ENCODE results near the gene DZIP3.

The DZIP3 gene

DNA sequence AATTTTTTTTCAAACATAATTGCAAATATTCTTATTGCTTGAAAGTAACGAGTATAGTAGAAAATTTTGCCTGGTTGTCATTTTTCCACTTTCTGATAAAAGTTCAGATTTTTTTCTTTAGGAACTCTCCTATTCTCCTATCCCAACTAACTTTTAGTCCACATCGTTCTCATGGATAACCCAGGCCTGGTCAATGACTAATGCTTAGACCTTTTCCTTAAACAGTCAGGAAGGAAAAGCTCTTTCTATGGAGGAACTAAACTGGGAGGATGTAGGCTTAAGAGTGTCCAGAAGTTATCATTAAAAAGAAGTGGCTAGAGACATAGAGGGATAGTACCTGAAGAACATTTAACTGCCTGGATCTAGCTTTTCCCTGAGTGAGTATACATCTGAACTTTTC, 27.0 kb upstream of the DZIP3 start:
- TF ChIP-seq POLR2A (IDR thresholded peaks at IDR 0.05; ENCODE audit: extremely low read depth, insufficient read length) (no peak), MYC (IDR thresholded peaks at IDR 0.05; ENCODE audit: low read depth, low read length) (no peak)
- TF ChIP-seq, protein P1, sequence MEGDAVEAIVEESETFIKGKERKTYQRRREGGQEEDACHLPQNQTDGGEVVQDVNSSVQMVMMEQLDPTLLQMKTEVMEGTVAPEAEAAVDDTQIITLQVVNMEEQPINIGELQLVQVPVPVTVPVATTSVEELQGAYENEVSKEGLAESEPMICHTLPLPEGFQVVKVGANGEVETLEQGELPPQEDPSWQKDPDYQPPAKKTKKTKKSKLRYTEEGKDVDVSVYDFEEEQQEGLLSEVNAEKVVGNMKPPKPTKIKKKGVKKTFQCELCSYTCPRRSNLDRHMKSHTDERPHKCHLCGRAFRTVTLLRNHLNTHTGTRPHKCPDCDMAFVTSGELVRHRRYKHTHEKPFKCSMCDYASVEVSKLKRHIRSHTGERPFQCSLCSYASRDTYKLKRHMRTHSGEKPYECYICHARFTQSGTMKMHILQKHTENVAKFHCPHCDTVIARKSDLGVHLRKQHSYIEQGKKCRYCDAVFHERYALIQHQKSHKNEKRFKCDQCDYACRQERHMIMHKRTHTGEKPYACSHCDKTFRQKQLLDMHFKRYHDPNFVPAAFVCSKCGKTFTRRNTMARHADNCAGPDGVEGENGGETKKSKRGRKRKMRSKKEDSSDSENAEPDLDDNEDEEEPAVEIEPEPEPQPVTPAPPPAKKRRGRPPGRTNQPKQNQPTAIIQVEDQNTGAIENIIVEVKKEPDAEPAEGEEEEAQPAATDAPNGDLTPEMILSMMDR (IDR thresholded peaks at IDR 0.05; ENCODE audit: low read depth, low read length), result no peak
- TF ChIP-seq, protein P2, sequence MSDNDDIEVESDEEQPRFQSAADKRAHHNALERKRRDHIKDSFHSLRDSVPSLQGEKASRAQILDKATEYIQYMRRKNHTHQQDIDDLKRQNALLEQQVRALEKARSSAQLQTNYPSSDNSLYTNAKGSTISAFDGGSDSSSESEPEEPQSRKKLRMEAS (IDR thresholded peaks at IDR 0.05; ENCODE audit: low read depth, low read length), result no peak
- no peak overlapping the region for H3K4me3 ChIP-seq (ENCODE audit: low read depth, low read length)
- no peak for DNase-seq (ENCODE audit: low read depth)

- TF ChIP-seq POLR2A (IDR thresholded peaks at IDR 0.05; ENCODE audit: extremely low read depth, insufficient read length), result no peak
- TF ChIP-seq, protein P1 (IDR thresholded peaks at IDR 0.05; ENCODE audit: low read depth, low read length), result no peak
- no peak for TF ChIP-seq MYC (IDR thresholded peaks at IDR 0.05; ENCODE audit: low read depth, low read length)
- TF ChIP-seq, protein P2 (IDR thresholded peaks at IDR 0.05; ENCODE audit: low read depth, low read length), result no peak
- no peak for DNase-seq (ENCODE audit: low read depth)
Measured at GRCh38 chr3:108564564-108564963, 25.0 kb upstream of the DZIP3 start.

GRCh38 chr3:108565506-108565905, 24.0 kb upstream of the DZIP3 start:
- TF ChIP-seq, protein P2 (IDR thresholded peaks at IDR 0.05; ENCODE audit: low read depth, low read length), result no peak
- no peak for TF ChIP-seq MYC (IDR thresholded peaks at IDR 0.05; ENCODE audit: low read depth, low read length)
- no peak for TF ChIP-seq POLR2A (IDR thresholded peaks at IDR 0.05; ENCODE audit: extremely low read depth, insufficient read length)
- TF ChIP-seq, protein P1 (IDR thresholded peaks at IDR 0.05; ENCODE audit: low read depth, low read length), result no peak
- no peak for DNase-seq (ENCODE audit: low read depth)
- no peak overlapping the region for H3K4me3 ChIP-seq (ENCODE audit: low read depth, low read length)

More at GRCh38 chr3:108564564-108564963, 25.0 kb upstream of the DZIP3 start:
- H3K4me3 ChIP-seq (ENCODE audit: low read depth, low read length), result no peak overlapping the region

GRCh38 chr3:108566599-108566998, 22.9 kb upstream of the DZIP3 start:
- no peak for DNase-seq (ENCODE audit: low read depth)
- TF ChIP-seq, protein P1 (IDR thresholded peaks at IDR 0.05; ENCODE audit: low read depth, low read length), result no peak
- TF ChIP-seq POLR2A (IDR thresholded peaks at IDR 0.05; ENCODE audit: extremely low read depth, insufficient read length) (no peak), MYC (IDR thresholded peaks at IDR 0.05; ENCODE audit: low read depth, low read length) (no peak)
- TF ChIP-seq, protein P2 (IDR thresholded peaks at IDR 0.05; ENCODE audit: low read depth, low read length), result no peak
- H3K4me3 ChIP-seq (ENCODE audit: low read depth, low read length), result no peak overlapping the region

- DNase-seq (ENCODE audit: low read depth), result no peak
- no peak overlapping the region for H3K4me3 ChIP-seq (ENCODE audit: low read depth, low read length)
- TF ChIP-seq POLR2A (IDR thresholded peaks at IDR 0.05; ENCODE audit: extremely low read depth, insufficient read length) (no peak), MYC (IDR thresholded peaks at IDR 0.05; ENCODE audit: low read depth, low read length) (no peak)
- TF ChIP-seq, protein P2 (IDR thresholded peaks at IDR 0.05; ENCODE audit: low read depth, low read length), result no peak
- TF ChIP-seq, protein P1 (IDR thresholded peaks at IDR 0.05; ENCODE audit: low read depth, low read length), result no peak
Measured at GRCh38 chr3:108569336-108569735, 20.2 kb upstream of the DZIP3 start.
